GM20431 (cell line): ENCODE data around the gene HJURP.

Experiments used
- in situ Hi-C: fragments of 300-500 bp; cut with MseI, MboI; formaldehyde crosslinking; loops from one replicate; pipeline ENCODE4 v1.15.0; 2020; ENCODE audit warnings: low sequenced_read_pairs; ENCODE audit not compliant: unreplicated experiment

Gene HJURP

GRCh38 chr2:233799087-233799665 lies 55.2 kb downstream of the HJURP start:
- in situ Hi-C loops: no loop called here

DNA sequence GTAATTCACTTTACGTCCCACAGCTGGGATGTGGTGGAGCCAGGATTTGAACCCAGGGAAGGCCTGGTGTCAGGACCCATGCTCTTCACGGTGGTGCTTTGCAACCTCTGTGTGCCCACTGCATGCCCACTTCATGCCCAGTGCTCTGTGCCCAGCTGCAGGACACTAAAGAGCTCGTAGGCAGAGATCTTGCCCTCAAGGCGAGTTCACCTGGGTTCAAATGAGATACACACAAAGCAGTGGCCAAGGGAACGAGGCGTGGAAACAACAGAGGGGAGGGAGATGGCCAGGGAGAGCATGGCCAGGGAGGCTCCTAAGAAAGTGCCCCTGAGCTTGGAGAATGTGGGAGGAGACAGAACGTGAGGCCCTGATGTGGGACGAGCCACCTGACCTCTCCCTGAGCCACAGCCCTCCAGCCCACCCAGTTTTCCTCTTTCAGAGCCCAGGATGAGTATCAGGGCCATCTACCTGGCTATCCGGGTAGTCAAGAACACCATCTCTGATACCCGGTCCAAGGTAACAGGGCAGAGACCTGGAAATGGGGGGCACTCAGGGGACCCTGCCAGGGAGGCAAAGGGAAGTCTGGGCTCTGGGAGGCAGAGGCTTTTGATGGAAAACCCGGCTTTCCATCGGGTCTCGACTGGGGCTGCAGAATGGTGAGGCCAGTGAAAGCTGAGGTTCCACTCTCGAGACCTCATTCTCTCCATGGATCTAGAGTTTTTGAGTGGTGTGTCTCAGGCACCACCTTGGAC lies 55.8 kb downstream of the HJURP start:
- in situ Hi-C loops: no loop called here

DNA sequence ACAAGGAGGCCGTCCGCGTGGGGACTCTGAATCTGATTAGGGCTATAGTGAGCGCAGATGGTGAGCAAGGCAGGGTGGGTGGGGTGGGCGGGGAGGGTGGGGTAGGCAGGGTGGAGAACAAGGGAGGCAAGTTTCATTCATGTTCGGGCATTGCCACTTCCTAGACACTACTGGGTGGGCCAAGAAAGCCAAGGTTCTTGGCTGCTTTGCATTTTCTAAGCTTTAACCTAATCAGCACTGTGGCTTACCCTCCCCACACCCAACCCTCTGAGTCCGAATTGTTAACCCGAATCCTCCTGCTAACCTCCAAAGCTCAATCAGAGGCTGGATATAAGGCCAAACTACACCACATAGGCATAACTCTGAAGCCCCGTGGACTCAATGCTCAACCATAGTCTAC lies 58.1 kb downstream of the HJURP start:
- in situ Hi-C loops: no loop called here

- in situ Hi-C loops: no loop called here
Measured at GRCh38 chr2:233795735-233796171, 58.6 kb downstream of the HJURP start.

GRCh38 chr2:233794128-233794658 lies 60.1 kb downstream of the HJURP start:
- in situ Hi-C loops: no loop called here

- in situ Hi-C loops: no loop called here
Measured at GRCh38 chr2:233793465-233794127, 60.7 kb downstream of the HJURP start.

- in situ Hi-C loops: no loop called here
Measured at GRCh38 chr2:233792720-233793119, 61.6 kb downstream of the HJURP start.

DNA sequence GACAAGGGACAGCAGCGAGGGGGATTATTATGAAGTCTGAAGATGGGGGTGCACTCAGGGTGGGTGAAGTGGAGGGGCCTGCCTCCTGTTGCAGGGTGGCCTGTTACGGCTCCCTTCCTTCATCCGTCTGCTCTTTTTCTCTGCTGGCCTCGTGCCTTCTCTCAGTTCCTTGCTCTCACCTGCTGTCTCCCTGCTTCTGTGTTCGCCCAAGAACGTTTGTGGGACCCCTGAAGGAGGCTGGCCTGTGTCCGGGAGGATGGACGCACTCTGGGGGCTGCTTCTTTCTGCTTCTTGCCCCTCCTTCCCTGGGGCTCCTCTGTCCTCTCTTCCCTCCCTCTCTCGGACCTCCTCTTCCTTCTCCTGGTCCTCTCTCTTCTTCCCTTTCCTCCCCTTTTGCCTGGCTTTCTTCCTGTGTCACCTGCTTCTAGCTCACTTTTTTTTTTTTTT lies 62.4 kb downstream of the HJURP start:
- in situ Hi-C loops: no loop called here

GRCh38 chr2:233791151-233791882 lies 63.0 kb downstream of the HJURP start:
- in situ Hi-C loops: no loop called here

- in situ Hi-C loops: no loop called here
Measured at GRCh38 chr2:233789554-233789953, 64.8 kb downstream of the HJURP start.
